GM12865 (cell line): ENCODE data around the gene PIEZO2.

Source experiments
- DNase-seq: peaks from one replicate; pipeline ENCODE4 v3.0.0; 2010; ENCODE audit warnings: low read depth
- H3K4me3 ChIP-seq: 2 replicates; pipeline ENCODE4 v1.5.1; 2011; ENCODE audit warnings: mild to moderate bottlenecking, low read depth, low read length, control low read depth
- TF ChIP-seq, protein P1 (sequence below): IDR thresholded peaks from 2 replicates; pipeline ENCODE4 v1.5.1; 2011; ENCODE audit warnings: low read length, control low read depth, low read depth, inconsistent platforms; ENCODE audit not compliant: insufficient read depth; ENCODE audit errors: missing control alignments

Gene PIEZO2

DNA sequence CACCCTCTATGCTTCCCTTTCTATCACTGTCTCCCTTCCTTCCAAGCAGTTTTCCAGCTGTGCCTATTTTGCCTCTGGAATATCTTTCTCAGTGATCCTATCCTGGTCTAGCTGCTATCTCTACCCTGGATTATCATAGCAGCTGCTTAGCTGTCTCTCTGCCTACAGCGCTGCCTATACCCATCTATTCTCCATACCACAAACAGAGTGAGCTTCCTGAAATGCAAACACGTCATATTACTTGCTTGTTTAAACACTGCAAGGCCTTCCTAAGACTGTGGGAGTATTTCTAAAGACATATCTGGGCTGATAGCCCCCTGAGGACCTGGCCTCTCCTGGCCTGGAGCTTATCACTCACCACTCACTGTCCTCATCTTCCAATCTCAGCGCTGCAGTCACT, 403.4 kb downstream of the PIEZO2 start:
- no peak for DNase-seq
- TF ChIP-seq, protein P1, sequence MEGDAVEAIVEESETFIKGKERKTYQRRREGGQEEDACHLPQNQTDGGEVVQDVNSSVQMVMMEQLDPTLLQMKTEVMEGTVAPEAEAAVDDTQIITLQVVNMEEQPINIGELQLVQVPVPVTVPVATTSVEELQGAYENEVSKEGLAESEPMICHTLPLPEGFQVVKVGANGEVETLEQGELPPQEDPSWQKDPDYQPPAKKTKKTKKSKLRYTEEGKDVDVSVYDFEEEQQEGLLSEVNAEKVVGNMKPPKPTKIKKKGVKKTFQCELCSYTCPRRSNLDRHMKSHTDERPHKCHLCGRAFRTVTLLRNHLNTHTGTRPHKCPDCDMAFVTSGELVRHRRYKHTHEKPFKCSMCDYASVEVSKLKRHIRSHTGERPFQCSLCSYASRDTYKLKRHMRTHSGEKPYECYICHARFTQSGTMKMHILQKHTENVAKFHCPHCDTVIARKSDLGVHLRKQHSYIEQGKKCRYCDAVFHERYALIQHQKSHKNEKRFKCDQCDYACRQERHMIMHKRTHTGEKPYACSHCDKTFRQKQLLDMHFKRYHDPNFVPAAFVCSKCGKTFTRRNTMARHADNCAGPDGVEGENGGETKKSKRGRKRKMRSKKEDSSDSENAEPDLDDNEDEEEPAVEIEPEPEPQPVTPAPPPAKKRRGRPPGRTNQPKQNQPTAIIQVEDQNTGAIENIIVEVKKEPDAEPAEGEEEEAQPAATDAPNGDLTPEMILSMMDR: no peak
- H3K4me3 ChIP-seq: no peak overlapping the region

DNA sequence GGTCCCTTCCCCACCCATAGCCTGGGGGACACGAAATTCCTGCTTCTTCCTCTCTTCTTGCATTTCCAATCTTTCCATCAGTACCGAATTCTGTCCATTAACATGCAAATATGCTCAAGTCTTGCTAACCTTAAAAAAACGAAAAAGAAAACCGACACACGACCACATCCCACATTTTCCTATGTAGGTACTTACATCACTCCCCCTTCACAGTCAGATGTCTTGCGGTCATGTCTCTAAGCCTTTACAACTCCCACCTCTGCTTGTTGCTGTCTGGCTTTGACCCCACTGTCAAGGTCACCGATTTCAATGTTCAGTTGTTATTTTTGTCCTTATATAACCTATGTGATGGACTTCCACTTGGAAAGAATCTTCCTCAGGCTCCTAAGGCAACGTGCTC, 404.1 kb downstream of the PIEZO2 start:
- H3K4me3 ChIP-seq: no peak overlapping the region
- DNase-seq: no peak
- TF ChIP-seq, protein P1: no peak

DNA sequence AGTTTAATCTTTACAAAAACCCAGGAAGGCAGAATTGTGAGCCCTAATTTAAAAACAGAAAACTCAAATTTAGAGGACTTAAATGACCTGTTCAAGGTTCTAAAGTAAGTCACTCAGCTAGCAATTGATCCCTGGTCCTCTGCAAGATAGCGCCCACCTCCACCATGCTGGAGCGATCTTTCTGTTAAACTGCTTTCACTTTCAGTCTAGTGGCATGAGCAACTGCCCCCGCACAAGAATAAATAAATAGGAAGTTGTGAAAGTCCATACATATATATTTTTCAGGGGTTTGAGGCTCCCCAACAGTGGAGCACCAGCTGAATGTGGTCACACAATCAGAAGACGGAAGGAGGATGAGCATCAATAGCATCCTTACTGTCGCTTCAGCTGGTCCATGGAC, 405.6 kb downstream of the PIEZO2 start:
- TF ChIP-seq, protein P1: no peak
- no peak for DNase-seq
- H3K4me3 ChIP-seq: no peak overlapping the region

DNA sequence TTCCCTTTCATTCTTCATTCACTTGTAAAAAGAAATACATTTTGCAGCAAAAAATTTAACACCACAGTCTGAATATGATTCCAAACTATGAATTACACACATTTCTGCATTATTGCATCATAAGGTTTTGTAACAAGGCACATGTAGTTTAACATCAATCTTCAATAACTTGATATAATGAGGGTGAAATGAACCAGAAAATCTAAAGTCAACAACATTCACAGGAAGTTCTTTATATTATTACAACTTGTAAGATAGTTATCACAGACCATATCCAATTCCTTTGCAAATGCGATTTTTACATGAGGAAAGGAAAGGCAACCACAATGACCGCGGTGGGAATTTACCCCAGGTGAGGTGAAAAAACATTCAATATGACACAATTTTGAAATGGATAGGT, 410.2 kb downstream of the PIEZO2 start:
- TF ChIP-seq, protein P1: no peak
- DNase-seq: no peak

DNA sequence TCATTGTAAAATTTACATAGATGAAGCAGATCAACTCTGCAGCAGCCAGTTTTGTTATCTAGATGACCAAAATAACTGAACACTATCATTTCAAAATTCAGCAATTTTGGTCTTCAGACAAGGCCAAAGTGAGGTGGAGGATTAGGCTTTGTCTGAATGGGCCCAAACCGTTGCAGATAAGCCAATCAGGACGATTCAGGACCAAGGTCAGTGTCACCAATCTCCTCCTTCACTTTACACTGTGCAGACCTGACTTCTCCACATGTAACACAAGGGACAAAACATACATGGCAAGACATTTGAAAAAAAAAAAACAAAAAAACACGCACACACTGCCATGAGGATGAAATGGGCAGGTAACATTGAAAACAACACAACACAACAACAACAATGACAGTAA, 412.4 kb downstream of the PIEZO2 start:
- no peak overlapping the region for H3K4me3 ChIP-seq
- TF ChIP-seq, protein P1: no peak
- DNase-seq: no peak

More for the DNA sequence above, 410.2 kb downstream of the PIEZO2 start:
- no peak overlapping the region for H3K4me3 ChIP-seq

DNA sequence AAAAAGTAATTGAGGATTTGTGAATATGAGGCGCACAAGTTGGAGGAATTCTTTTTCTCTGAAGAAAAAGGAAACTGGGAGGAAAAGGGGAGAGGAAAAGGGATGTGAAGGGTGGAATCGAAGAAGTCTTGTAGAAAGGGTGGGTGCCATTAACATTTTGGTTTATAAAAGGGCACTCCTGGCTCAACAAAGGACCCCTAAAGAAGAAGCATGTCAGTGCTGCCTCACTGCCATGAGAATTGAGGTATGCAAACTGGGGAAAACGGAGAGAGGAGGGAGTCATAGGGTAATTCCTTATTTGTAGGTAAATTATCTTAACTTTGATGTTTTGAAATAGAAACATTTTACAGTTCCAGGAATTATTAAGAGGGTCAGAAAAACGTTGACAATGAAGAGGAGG, 416.4 kb downstream of the PIEZO2 start:
- H3K4me3 ChIP-seq: no peak overlapping the region
- TF ChIP-seq, protein P1: no peak
- DNase-seq: no peak

DNA sequence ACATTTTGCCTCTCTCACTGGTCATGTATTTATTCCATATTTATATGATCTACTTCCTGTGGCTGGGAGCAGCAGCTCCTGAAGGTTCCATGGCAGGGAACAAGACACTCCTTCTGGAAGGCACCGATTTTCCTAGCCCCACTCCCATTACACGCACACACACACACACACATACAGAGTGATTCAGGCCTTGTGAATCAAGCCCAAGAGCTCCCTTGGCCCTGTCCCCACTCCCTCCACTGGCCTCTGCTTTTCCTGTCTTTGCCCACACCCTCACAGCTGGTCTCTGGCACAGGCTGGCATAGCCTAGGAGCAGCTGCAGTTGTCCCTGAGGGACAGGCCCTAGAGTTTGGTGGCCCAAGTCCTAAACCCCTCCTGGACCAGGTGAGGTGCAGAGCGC, 421.9 kb downstream of the PIEZO2 start:
- H3K4me3 ChIP-seq: no peak overlapping the region
- DNase-seq: no peak
- TF ChIP-seq, protein P1: no peak
